GM21737 (cell line): ENCODE measurements around the gene SPOCK1.

Experiments
- ATAC-seq: cut with Tn5 transposase; IDR thresholded peaks from one replicate; pipeline ENCODE4 v1.9.1; 2021; ENCODE audit warnings: mild to moderate bottlenecking, moderate library complexity; ENCODE audit not compliant: unreplicated experiment

SPOCK1 gene

DNA sequence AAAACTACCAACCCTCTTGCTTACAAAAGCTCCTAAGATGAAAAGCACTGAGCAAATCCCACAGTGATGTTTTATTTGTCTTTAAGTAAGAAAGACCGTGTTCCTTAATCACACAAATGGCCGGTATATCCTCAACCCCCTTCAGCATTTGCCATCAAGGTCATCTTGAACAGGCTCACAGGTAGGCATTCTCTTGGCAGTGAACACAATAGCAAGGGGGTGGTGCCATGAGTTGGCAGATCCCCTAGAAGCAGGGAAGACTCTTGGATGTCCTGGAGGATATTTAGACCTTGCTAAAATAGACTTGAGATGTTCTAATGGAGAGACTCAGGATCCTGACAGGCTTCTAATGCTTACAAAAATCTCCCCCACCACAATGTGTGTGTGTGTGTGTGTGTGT is 323.0 kb downstream of the SPOCK1 start:
- ATAC-seq = no peak

DNA sequence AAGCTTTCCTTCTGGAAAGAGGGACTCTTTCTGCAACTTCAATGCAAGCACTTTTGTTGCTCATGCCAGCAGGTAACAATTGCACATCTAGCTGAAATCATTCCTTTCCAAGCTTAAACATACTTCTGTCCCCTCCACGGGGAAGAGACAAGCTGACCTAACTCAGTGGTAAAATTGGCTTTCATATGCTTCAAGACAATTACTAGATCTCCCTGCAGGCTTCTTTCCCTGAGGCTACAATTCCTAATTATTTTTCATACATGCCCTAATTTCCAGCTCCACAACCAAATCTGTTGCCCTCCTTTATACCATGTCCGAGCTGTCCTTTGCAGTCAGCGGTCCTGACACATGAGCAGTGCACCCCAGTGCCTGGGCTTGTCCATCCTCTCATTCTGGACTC is 324.9 kb downstream of the SPOCK1 start:
- ATAC-seq = no peak

DNA sequence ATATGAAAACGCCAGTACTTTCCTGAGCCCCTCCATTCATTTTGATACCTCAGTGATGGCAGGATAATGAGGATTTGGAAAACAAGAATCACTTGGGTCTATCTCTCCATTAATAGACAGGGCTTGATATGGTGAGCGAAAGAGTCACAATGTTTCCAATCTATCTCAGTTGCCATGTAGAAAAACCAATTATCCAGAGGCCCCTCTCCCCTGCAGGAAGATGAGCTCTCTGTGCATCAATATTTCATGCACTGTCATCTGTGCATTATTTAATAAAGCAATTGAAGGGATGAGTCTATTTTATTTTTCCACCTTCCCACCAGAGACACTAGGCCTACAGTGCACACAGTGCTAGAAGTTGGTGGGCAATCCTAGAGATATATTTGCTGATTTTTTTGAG is 326.9 kb downstream of the SPOCK1 start:
- ATAC-seq = no peak

DNA sequence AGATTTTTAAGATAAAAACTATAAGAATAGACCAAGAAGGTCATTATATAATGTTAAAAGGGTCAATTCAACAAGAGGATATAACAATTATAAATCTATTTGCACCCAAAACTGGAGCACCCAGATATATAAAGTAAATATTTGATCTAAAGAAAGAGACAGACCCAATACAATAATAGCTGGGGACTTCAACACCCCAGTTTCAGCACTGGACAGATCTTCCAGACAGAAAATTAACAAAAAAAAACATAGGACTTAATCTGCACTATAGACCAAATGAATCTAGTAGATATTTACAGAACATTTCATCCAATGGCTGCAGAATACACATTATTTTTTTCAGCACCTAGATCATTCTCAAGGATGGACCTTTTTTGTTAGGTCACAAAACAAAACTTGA is 331.9 kb downstream of the SPOCK1 start:
- ATAC-seq = no peak

DNA sequence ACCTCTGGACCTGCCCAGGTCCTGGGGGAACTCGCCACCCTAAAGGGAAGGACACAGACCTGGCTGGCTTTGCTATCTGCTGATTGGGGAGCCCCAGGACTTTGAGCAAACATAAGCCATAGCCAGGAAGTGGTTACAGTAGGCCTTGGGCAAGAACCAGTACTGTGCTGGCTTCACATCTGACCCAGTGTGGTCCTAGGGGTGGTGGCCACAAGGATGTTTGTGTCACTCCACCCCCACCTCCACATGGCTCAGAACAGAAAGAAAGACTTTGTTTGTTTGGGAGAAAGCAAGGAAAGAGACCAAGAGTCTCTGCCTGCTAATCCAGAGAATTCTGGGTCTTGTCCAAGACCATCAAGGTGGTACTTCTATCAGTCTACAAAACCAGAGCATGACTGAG is 334.2 kb downstream of the SPOCK1 start:
- no peak for ATAC-seq

DNA sequence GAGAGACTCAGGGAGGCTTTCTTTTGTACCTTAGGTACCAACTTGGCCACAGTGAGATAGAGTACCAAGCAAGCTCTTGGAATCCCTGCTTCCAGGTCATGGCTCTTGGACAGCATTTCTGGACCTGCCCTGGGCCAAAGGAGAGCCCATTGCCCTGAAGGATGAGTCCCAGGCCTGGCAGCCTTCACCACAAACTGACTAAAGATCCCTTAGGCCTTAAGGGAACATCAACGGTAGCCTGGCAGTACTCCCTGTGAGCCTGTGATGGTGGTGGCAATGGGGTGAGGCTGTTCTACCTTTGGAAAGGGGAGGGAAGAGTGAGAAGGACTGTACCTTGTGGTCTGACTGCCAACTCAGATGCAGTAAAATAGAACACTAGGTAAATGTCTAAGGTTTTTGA is 334.6 kb downstream of the SPOCK1 start:
- no peak for ATAC-seq

DNA sequence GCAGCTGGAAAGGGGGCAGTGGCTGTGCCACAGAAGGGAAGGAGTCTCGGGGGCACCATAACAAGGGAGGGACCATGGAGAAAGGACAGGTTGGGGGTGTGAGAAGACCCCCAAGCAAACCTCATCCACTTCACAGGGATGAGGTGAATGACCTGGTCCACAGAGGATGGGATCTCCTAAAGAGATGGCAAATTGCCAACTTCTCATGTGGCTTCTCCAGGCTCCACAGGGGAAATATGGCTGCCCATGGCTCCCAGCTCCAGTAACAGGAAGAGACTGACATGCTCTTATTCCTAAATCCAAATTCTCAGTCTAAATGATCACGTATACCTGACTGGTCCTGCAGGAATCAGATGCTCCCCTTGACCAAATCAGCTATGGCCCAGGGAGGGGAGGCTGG is 340.4 kb downstream of the SPOCK1 start:
- no peak for ATAC-seq

DNA sequence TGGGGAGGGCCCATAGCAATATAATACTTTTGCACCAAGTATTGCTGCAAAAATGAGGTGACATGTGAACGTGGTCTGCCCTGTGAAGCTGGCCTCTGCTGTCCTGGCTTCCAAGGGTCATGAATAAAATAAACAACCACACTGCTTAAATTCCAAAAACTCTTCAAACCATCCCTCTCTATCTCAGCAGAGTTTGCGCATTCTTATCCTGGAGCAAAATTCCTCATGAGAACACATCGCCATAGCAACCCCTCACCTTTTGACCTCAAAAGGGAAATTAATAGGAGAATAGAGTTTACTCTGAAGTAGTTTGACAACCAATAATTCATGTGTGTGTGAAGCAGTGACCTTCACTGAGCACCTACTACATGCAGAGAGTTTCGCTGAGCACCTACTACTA is 342.9 kb downstream of the SPOCK1 start:
- no peak for ATAC-seq

DNA sequence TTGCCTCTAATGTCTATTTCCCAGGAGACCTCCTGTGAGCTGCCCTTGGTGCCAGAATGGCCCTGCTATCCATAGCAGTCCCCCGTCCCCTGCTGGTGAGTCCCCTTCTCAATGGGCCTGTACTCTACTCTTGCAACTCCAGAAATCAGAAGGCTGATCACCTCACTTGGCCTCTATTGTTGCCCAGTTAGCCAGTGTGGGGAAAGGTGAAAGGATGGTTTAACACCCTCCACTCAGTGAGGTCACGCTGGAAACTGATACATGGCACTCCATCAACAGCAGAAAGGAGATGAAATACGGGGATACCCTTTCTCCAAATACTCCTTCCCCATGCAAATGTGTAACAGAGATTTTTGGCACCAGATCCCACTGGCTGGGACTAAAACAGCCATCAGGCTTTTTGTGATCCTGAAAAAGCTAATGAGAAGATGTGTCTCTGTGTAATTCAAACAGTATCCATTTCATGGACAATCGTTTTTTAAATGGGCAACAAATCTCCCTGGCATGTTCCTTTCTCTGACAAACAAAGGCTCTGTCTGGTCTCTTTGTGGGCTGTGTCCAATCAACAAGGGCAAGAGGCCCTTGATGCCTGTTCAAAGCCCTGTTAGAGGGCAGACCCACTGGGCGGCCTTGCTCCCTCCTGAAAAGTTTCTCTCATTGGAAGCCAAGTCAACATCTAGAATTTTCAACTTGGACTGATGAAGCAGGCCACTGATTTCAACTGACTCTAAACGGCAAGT is 343.7 kb downstream of the SPOCK1 start:
- ATAC-seq = no peak

DNA sequence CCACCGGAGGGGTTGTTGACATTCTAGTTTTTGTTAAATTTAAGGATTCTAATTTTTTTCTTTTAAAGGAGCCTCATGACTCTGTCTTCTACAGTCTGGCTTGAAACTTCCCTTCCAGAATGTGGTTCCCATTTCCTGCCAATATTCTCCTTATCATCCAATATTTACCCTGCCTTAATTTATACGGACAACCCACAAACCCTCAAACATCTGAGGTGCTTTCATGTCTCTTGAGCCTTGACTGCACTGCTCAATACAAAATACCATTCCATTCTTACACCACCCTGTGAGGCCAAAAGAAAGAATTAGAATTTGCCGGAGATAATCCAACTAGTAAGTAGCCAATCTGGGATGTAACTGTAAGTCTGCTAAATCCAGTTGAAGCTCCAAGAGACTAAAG is 346.5 kb downstream of the SPOCK1 start:
- ATAC-seq = no peak

DNA sequence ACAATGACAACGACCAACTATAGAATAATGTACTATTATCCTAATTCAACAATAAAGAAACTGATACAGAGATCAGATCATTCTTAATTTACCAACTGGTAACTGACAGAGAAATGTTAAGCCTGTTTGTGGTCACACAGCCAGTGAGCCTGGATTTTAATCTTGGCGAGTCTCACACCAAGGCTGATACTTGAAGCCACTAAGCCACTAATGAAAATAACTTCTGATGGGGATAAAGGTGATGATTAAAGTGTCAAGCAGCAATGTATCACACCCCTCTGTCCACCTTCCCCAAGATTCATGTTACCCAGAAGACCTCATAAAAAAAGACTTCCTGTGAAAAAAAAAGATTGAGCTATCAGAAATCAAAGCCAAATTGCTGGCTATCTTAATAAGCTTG is 350.5 kb downstream of the SPOCK1 start:
- ATAC-seq = no peak

DNA sequence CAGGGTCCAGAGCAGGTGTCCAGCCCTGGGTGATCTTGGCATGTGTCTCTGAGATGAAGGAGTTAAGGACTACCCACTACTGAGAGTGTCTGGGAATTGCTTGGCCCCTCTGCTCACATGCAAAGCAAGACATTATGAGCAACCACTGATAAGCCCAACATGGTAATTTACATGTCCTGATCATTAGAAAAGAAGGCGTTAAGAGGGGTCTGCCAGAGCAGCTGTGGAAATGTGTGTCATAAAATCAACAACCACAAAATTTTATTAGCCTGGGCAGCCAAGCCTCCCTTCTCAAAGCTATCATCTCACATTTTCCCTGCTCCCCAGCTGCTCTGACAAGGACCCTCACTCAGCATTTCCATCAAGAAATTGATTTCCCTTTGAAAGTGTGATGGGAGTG is 351.0 kb downstream of the SPOCK1 start:
- no peak for ATAC-seq

DNA sequence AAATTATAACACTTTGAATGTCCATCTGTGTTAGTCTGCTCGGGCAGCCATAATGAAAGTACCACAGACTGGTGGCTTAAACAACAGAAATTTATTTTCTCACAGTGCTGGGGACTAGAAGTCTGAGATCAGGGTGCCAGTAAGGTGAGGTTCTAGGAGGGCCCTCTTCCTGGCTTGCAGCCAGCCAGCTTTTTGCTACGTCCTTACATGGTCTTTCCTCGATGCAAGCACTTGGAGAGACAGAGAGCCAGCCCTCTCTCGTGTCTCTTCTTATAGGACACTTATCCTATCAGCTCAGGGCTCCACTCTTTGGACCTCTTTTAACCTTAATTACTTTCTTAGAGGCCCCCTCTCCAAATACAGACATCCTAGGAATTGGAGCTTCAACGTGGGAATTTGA is 351.8 kb downstream of the SPOCK1 start:
- no peak for ATAC-seq

DNA sequence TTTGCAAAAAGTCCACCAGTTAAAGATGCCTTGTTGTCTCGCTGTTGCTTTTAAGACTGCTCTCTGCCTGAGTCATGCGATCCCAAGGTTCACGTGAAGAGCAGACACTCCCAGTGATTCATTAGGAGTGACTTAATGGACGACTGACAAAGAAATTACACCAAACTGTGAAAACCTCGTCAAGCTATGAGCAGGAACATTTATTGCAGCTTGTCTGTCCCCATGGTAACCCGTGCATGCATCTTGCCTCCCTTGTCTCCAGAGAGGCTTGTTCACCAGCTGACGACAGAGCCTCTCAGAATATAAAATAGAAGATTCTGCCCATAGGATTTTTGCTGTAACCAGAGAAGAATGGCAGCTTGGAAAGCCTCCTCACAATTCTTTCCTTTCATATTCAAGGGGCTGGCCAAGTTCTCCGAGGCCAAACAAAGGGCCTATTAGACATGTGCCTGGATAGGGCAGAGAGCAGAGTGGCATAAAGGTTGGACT is 352.7 kb downstream of the SPOCK1 start:
- no peak for ATAC-seq

DNA sequence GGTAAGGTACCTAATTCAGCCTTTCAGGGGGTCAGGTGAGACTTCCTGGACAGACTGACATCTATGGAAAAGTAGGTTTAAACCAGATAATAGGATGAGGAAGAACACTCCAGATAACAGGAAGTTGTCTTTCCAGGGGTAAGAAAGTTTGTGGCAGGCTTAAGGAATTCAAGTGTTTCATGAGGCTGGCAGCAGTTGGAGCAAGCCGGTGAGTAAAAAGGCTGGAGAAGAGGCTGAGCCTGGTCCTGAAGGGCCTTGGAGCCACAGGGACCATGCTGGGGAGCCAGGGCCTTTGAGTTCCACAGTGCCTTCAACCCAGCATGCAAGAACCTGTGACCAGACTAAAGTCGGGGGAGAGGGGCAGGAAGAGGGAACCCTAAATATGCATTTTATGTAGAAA is 353.4 kb downstream of the SPOCK1 start:
- ATAC-seq = no peak

DNA sequence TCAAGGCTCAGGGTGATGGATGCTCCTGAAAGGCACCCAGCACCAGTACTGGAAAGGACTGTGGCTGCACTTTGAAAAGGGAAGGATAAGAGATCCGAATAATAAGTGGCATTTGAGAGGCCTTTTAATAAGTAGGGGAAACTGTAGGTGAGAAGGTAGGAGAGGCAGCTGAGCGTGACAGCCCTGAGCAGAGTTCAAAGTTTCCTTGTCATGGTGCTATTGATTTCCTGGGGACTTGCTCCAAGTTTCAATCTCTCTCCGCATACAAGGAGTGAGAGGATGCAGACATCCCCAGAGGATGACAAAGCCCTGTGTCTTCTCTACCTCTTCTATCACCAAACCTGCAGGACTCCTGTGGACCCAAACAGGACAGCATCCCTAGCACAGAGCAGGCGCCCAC is 354.5 kb downstream of the SPOCK1 start:
- ATAC-seq = no peak

DNA sequence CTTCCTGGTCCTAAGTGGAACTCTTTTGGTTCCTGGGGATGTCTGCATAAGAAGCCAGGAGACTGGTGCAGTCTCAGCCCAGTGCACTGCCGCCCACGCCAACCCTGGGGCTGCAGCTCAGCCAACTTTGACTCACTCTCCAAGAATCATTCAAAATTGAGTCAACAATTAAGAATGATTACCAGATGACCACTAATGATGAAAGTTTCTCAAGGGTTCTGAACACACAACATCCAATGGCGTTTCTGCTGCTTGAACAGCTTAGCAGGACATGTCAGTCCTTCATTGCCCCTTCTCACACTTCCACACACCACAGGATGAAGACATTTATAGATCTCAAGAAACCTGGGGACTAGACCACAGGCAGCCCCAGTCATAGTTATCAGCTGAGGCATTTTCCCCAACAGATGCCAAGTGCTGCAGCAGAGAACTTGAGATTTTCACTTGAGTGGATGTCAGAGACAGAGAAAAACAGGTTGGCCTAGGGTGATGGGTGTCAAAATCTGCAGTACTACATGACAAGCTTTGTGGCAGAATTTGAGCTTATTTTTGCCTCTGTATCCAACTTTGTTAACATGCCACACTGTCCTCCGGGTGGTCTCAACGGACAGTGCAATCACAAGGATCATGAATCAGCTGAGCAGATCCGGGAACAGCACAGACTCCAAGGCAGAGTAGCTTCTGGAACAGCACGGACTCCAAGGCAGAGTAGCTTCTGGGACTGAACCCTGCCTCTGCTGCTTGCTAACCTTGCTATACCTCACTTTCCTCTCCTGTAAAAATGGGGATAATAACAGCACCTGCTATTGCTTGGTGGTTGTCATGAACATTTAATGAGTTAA is 356.1 kb downstream of the SPOCK1 start:
- peak; percentile 64 for ATAC-seq

DNA sequence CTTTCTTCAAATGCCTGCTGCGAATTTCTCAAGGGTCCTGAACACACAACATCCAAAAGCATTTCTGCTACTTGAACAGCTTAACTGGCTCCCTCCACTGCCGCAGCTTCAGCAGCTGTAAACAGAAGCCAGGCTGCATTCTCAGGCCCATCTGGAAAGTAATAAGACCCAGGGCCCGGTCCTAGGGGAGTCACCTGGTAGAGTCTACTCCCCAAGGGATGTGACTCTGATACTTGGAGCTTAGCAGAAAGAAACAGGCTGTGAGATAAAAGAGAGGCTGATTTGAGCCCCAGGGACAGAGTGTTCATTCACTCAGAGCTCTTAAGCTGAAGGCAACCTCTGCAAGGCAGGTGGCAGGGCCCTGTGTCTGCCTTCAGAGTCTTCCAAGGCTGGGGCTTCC is 356.8 kb downstream of the SPOCK1 start:
- ATAC-seq = peak; percentile 34

DNA sequence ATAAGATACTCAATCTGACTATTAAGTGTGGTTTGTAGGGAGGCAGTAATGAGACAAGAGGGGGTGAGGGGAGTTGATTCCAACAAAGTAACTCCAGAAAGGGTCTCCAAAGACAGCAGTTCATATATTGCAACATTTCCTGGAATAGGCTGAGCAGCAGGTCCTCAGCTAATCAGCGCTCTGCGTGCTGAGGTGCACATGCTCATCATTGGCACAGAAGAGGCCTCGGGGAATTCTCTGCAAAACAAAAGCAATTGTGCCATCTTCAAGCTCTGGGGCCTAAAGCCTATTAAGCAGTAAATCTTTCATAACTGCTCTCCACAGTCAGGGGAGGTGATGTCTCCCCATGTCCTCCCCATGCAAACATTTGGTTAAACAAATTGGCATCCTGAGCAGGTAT is 357.3 kb downstream of the SPOCK1 start:
- no peak for ATAC-seq

DNA sequence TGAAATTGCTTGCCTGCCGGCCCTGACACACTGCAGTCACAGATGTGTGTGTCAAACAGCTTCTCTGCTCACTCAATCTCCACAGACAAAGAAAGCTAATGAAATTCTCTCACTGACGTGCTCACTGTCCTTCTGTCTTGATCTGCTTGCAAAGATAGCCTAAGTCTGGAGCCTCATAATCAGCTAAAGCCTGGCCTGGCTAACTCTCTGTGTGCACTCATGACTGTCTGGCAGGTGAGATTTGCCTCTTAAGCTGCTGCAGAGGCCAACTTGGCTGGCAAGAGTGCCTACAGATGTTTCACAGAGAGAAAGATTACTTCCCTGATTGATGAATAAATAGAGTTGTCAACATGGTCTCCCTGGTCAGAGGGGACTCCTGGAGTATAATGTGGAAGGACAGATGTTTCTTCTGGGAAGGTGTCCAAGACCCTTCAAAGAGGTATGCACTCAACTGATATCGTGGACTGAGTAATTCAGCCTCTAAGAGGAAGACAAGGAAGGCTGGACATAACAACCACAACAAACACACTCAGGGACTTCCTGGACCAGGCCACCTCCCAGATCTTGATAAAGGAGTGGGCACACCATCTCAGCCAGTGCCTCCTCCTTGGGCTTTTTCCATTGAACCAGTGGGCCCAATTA is 362.0 kb downstream of the SPOCK1 start:
- no peak for ATAC-seq

DNA sequence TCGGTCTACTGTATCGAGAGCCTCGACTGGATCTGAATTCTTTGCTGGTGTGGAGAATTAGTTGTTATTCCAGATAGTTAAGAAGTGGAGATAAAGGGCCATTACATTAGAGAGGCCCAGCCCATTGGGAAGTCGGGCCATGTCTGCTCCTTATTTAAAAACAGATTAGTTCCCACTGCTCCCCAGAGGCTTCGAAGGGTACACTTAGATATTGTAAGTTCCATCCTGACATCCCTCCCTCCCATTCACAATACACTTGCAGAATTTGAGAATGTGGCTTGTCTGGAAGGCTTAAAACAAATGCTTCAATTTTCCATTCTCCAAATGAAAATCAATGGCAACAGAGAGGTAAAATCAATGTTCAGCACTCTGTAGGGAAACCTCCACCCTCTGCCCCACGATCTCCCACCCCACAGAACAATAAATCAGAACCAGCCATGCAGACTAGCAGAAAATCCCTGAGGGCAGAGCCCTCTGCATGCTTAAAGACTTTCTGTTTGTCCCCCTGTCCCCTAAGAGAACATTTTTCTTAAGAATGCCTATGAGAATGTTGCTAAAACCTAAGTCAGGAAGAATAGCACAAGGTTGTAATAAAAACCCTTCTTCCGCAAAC is 364.1 kb downstream of the SPOCK1 start:
- ATAC-seq = no peak
